GM19328 (cell line): Measurements from ENCODE around the gene BFSP1.
A peak's percentile ranks its signal among the peaks of the same experiment; 100 is the strongest.

Experiments used
- ATAC-seq: cut with Tn5 transposase; IDR thresholded peaks from one replicate; pipeline ENCODE4 v1.9.1; 2021; ENCODE audit warnings: mild to moderate bottlenecking, moderate library complexity; ENCODE audit not compliant: unreplicated experiment

The BFSP1 gene

GRCh38 chr20:17524560-17524959, 6.6 kb downstream of the BFSP1 start:
- no peak for ATAC-seq

DNA sequence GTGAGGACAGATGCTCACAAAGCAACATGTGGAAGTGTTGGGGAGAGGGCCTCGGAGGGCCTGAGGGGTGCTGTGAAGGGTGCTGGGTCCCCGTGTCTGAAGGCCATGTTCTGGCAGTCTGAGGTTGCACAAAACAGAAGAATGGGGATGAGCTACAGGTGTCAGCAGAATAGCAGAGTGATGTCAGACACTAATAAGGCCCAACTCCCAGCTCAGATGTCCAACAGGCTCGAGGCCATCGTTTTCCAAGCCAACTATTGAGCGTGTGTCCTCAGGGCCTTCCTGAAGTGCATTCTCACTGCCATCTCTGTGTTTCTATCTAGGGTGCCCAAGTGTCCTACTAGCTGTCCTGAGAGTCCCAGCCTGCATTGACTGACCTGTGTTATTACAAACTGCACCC, 7.9 kb downstream of the BFSP1 start:
- no peak for ATAC-seq

- ATAC-seq: no peak
These were observed 8.7 kb downstream of the BFSP1 start for GRCh38 chr20:17522528-17522927.

- no peak for ATAC-seq
These were observed 10.6 kb downstream of the BFSP1 start for GRCh38 chr20:17520583-17520982.

DNA sequence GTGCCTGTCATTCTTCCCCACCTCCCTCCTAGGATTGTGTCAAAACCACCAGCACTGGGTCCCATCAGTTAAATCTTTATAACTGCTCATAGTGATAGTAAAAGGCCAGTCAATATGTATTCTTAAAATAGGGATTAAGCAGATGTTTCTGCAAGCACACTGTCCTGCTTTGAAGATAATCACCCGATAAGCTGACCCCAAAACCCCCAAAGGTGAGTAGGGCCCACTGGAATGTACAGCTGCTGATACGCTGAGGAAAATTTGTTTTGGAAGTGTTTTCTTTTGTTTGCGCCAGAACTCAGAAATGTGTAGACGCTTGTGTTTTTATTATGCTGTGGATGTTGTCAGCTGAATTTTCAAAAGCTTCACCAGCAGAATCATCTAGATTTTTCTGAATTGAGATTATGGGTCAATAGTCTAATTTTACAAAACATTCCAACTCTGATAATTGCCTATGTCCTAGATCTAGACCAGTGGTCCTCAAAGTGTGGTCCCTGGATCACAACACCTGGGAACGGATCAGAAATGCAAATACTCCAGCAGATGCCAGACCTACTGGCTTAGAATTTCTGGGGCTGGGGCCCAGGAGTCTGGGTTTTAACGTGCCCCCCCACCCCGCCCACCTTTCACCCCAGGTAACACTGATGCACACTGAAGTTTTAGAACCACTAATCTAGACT, 11.4 kb downstream of the BFSP1 start:
- no peak for ATAC-seq

DNA sequence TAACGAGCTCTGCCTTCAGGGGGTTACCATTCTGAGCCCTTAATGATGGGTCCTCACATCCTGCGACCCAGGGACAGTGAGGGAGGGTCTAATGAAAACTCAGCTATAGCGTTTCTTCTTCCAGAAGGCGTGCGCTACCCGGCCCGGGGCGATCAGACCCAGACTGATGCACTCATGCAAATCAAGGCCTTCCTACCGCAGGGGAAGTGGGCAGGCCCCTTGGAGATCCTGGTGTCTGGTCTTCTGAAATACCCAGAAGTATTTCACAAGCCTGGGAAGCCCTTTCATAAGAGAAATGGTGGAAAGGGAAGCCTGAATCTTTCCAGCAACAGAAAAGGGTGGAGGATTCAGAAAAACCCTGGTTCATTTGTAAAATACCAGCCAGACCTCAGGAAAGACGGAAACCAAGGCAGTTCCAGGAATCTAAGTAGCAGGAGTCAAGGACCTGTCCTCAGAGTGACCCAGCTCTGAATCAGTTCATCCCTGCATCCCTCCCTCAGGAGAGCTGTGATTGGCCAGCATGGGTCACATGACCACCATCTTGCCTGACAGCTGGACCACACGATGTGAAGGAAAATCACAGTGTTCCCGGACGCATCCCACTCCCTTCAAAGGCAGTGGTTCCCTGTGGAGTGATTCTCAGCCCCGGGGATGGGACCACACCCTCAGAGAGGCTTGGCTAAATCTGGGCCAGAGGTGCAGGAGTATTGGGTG, 12.7 kb downstream of the BFSP1 start:
- no peak for ATAC-seq

- no peak for ATAC-seq
These were observed 16.1 kb downstream of the BFSP1 start for GRCh38 chr20:17515053-17515452.

DNA sequence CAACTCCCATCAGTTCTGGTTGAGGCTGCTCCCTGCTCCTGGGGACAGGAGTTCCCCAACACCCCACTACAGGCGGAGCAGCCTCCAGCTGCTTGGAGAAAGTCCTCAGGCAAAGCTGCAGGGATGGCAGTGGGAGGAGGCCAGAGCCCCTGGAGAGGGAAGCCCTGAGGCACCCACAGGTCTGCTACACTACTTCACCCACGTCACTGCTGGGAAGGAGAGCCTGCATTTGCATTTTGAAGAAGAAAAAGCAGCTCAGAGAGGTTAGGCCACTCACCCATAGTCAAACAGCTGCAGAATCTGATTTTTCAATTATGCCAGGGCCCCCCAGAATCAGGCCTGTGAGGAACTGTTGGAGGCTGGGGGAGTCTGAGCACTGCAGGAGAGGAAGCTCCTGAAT, 17.2 kb downstream of the BFSP1 start:
- no peak for ATAC-seq

DNA sequence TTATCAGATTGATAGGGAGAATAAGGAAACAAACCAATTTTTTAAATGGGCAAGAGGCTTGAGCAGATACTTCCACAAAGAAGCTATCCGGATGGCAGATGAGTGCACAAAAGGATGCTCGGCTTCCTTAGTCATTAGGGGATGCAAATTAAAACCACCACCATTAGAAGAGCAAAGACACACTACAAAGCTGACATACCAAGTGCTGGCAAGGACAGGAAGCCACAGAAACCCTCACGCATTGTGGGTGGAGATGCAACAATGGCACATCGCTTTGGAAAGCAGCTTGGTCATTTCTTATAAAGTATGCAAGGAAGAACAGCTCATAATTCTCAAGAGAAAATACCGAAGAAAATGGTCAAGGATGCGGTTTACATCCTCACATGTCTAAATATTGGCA, 19.8 kb downstream of the BFSP1 start:
- ATAC-seq: no peak

DNA sequence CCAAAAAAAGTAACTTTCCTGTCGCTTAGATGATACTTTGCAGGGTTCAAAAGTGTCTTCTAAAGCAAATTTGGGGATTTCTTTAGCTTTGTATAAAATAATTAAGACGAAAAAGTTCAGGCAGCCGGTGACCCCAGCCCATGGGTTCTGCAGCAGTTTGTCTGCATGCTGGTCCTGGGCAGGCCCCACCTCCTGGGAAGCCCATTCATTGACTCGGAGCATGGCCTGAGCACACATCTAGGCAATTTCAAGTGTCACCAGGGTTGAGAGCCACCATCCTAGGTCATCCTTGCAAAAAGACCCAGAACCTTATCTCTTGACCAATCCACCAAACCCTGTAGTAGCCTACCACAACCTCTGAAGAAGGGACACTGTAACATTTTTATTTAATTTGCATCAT, 20.6 kb downstream of the BFSP1 start:
- ATAC-seq: no peak

DNA sequence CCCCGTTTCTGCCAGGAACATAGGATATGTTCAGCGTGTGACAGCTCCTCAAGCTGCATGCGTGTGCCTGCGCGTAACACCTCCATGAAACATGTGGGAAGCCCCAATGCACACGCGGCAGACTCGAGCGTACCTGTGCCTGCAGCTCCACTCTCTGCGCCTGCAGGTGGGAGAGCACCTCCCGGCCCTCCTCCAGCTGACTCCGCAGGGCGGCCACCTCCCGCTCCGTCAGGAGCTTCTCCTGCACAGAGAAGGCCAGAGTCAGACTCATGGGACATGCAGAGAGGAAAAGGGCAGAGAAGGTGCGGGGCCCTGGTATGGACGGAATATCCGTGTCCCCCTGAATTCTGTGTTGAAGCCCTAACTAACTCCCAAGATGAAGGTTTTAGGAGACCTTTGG, 22.4 kb downstream of the BFSP1 start:
- ATAC-seq: no peak

- no peak for ATAC-seq
These were observed 23.6 kb downstream of the BFSP1 start for GRCh38 chr20:17507531-17507930.

DNA sequence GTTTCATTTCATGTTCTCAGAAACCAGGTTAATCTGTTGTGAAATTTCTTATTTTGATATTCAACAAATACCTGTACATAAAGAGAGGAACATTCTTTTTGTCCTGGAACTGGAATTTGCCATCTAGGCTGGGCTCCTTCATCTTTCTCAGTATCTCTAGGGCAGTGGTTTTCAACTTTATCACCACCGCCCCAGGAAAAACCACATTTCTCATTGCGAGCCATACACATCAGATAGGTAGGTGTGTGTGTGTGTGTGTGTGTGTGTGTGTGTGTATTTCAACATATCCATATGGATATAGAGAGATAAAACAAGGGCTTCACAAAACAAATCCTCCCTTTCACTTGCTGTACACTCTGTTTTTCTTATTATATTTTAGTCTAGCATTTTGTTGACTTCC, 24.1 kb downstream of the BFSP1 start:
- no peak for ATAC-seq

GRCh38 chr20:17505636-17506517, 25.3 kb downstream of the BFSP1 start:
- ATAC-seq: peak; percentile 17

- ATAC-seq: peak; percentile 66
These were observed 26.1 kb downstream of the BFSP1 start for GRCh38 chr20:17504898-17505635.

- ATAC-seq: peak; percentile 15
These were observed 26.9 kb downstream of the BFSP1 start for GRCh38 chr20:17504066-17504897.

DNA sequence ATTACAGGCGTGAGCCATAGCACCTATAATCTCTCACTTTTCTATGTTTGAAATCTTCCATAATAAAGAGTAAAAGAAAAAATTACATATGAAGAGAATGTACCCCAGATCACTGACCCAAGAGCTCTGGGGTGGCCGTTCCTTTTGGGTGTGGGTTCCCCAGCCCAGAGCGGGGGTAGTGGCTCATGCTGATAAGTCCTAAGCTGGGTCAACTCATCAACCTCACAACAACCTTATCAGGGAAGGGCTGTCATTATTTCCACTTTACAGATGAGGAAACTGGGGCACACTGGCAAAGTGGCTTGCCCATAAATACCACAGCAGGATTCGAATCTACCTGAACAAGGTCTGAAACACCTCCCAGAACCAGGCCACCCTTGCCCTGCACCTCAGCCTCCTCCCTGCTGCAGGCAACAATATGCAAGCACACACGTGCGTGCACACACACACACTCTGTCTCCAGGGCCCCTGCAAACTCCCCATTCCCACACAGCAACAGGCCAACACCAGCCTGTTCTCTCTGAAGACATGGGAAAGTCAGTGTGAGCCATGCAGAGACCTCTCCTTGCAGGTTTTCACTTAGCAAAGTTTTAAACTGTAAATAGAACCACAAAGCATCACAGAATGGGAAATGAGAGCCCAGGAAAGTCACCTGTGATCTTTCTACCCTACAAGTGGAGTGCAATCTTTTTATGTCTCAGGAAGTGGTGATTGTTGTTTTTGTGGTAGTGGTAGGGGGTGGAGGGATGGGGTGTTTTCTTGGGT, 27.7 kb downstream of the BFSP1 start:
- ATAC-seq: no peak

- no peak for ATAC-seq
These were observed 29.1 kb downstream of the BFSP1 start for GRCh38 chr20:17502105-17502504.

GRCh38 chr20:17501701-17502100, 29.5 kb downstream of the BFSP1 start:
- ATAC-seq: no peak
